ENCODE results near the gene CSNK1A1L.

CSNK1A1L gene

DNA sequence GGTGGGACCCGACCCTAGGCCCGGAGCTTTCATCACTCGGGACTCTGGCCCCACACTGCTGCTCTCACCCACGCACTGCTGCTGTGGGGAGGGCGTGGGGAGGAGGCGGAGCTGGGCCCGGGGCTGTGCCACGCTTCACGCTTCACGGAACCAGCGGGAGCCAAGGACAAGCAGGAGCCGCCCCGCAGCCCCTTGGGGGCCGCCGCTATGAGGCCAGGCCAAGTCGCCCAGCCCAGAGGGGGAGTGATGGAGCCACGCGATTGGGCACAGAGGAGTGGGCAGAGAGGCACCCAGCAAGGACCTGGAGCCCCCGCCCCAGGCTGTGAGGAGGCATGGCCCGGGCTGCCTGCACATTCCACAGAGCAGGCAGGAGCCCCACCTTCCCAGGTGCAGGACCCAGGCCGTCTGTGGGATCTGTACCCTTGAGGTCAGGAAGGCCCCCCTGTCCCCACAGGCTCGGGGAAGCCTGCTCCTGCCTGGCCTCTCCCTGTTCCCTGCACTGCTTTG lies 35.8 kb downstream of the CSNK1A1L start:
- TF ChIP-seq FOXP2 (optimal IDR thresholded peaks at IDR 0.05; ENCODE audit: borderline replicate concordance, extremely low read depth, extremely low read length, insufficient read depth) (no peak), POLR2AphosphoS5 (IDR thresholded peaks at IDR 0.05; ENCODE audit: low read depth, low read length) (no peak), TAF1 (IDR thresholded peaks at IDR 0.05; ENCODE audit: borderline replicate concordance, insufficient read depth, low read length) (no peak), SIN3A (IDR thresholded peaks at IDR 0.05; ENCODE audit: borderline replicate concordance, insufficient read depth, low read length) (no peak)
- TF ChIP-seq, protein P1, sequence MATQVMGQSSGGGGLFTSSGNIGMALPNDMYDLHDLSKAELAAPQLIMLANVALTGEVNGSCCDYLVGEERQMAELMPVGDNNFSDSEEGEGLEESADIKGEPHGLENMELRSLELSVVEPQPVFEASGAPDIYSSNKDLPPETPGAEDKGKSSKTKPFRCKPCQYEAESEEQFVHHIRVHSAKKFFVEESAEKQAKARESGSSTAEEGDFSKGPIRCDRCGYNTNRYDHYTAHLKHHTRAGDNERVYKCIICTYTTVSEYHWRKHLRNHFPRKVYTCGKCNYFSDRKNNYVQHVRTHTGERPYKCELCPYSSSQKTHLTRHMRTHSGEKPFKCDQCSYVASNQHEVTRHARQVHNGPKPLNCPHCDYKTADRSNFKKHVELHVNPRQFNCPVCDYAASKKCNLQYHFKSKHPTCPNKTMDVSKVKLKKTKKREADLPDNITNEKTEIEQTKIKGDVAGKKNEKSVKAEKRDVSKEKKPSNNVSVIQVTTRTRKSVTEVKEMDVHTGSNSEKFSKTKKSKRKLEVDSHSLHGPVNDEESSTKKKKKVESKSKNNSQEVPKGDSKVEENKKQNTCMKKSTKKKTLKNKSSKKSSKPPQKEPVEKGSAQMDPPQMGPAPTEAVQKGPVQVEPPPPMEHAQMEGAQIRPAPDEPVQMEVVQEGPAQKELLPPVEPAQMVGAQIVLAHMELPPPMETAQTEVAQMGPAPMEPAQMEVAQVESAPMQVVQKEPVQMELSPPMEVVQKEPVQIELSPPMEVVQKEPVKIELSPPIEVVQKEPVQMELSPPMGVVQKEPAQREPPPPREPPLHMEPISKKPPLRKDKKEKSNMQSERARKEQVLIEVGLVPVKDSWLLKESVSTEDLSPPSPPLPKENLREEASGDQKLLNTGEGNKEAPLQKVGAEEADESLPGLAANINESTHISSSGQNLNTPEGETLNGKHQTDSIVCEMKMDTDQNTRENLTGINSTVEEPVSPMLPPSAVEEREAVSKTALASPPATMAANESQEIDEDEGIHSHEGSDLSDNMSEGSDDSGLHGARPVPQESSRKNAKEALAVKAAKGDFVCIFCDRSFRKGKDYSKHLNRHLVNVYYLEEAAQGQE (IDR thresholded peaks at IDR 0.05; ENCODE audit: insufficient read depth in 1 of 2, low read depth in 2 of 2, low read length in 2 of 2), result no peak

DNA sequence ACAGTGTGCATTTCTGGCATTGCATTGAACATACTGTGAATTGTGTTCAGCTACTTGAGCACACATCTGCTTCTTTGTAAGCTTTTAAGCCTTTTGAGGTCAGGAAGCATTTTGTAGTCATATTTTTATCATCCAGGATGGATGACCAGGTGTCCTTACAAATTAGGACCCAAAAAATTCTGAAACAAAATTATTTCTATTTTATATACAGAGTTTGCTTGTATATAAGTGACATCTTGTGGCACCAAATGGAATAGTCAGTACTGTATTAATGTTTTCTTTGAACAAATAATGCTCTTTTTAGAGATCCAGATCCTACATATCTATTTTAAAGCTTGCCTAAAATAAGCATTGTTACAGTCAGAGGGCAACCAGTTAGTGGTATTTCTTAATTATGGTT lies 36.5 kb downstream of the CSNK1A1L start:
- TF ChIP-seq POLR2AphosphoS5 (IDR thresholded peaks at IDR 0.05; ENCODE audit: low read depth, low read length), result no peak
- no peak for TF ChIP-seq SIN3A (IDR thresholded peaks at IDR 0.05; ENCODE audit: borderline replicate concordance, insufficient read depth, low read length)
- no peak for TF ChIP-seq TAF1 (IDR thresholded peaks at IDR 0.05; ENCODE audit: borderline replicate concordance, insufficient read depth, low read length)
- no peak for TF ChIP-seq FOXP2 (optimal IDR thresholded peaks at IDR 0.05; ENCODE audit: borderline replicate concordance, extremely low read depth, extremely low read length, insufficient read depth)
- TF ChIP-seq, protein P1 (IDR thresholded peaks at IDR 0.05; ENCODE audit: insufficient read depth in 1 of 2, low read depth in 2 of 2, low read length in 2 of 2), result no peak

DNA sequence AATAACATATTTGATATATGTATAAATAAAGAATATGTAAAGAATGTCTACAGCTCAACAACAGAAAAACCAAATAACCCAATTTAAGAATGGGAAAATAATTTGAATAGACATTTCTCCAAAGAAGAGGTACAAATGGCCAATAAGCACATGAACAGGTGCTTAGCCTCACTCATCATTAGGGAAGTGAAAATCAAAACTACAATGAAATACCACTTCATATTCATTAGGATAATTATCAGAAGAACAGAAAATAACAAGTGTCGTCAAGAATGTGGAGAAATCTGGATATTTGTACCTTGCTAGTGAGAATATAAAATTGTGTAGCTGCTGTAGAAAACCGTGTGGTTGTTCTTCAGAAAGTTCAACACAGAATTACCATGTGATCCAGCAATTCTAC lies 37.6 kb downstream of the CSNK1A1L start:
- TF ChIP-seq TAF1 (IDR thresholded peaks at IDR 0.05; ENCODE audit: borderline replicate concordance, insufficient read depth, low read length), result no peak
- TF ChIP-seq FOXP2 (optimal IDR thresholded peaks at IDR 0.05; ENCODE audit: borderline replicate concordance, extremely low read depth, extremely low read length, insufficient read depth), result no peak
- no peak for TF ChIP-seq SIN3A (IDR thresholded peaks at IDR 0.05; ENCODE audit: borderline replicate concordance, insufficient read depth, low read length)
- TF ChIP-seq POLR2AphosphoS5 (IDR thresholded peaks at IDR 0.05; ENCODE audit: low read depth, low read length), result no peak
- TF ChIP-seq, protein P1 (IDR thresholded peaks at IDR 0.05; ENCODE audit: insufficient read depth in 1 of 2, low read depth in 2 of 2, low read length in 2 of 2), result no peak

DNA sequence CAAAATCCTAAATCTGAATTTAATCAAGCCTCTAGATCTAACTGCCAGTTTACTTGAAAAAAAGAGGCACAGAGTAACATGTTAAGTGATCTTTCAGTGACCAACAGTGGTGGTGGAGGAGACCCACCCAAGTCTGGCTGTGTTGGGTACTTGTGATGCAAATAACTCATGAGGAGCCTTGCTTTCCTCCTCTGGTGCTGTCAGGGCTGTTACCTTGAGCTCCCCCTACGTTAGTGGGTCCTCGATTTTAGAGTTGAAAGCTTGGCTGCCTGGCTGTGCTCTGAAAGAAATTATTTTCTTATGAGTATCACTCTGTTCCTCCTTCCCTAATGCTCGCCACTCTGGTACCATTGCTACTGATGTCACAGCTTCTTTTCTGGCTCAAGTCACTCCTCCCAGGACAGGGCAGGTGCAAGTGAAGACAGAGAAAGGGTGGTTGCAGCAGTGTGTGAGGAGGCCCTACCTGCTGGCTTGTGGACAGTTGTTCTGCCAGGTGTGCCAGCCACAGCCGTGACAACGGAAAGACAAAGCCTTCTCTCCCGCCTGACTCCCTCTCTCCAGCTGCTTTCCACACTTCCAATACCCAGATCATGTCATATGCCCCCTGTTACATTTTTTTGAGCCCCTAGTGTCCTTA lies 39.5 kb downstream of the CSNK1A1L start:
- TF ChIP-seq, protein P1 (IDR thresholded peaks at IDR 0.05; ENCODE audit: insufficient read depth in 1 of 2, low read depth in 2 of 2, low read length in 2 of 2), result no peak
- TF ChIP-seq FOXP2 (optimal IDR thresholded peaks at IDR 0.05; ENCODE audit: borderline replicate concordance, extremely low read depth, extremely low read length, insufficient read depth) (no peak), SIN3A (IDR thresholded peaks at IDR 0.05; ENCODE audit: borderline replicate concordance, insufficient read depth, low read length) (no peak), POLR2AphosphoS5 (IDR thresholded peaks at IDR 0.05; ENCODE audit: low read depth, low read length) (no peak), TAF1 (IDR thresholded peaks at IDR 0.05; ENCODE audit: borderline replicate concordance, insufficient read depth, low read length) (no peak)
